Right atrium auricular region (tissue), 2 donors: ENCODE measurements around the gene DLG4. TPM values are rescaled to one million over a fixed set of nuclear protein-coding genes. Genes with fewer than 3 reads are reported as not detected.
"Not testable (repeated sequence)": the region's sequence is repeated elsewhere in the genome, so short reads cannot be mapped to it uniquely, and the experiment has no call there.

ENCODE experiments used
- DNase-seq: peaks from one replicate; pipeline ENCODE4 v3.0.0-alpha.2; 2019; ENCODE audit warnings: low spot score
- H3K27ac ChIP-seq, 2 donors: fragments of 200-600 bp; sonication (generic); 1 replicate in 1 of 2; 2 replicates in 1 of 2; pipeline ENCODE4 v1.5.1; 2016 to 2019
- H3K27me3 ChIP-seq, 2 donors: fragments of 200-600 bp; sonication (generic); one replicate each; pipeline versions ENCODE4 v1.5.1 to v1.6.0; 2017 to 2019
- H3K36me3 ChIP-seq: fragments of 200-600 bp; sonication (generic); one replicate; pipeline ENCODE4 v1.5.1; 2016
- H3K4me1 ChIP-seq, 2 donors: fragments of 200-600 bp; sonication (generic); one replicate each; pipeline versions ENCODE4 v1.5.1 to v1.6.0; 2017 to 2019
- H3K4me3 ChIP-seq, 2 donors: fragments of 200-600 bp; sonication (generic); 1 replicate in 1 of 2; 2 replicates in 1 of 2; pipeline ENCODE4 v1.5.1; 2017 to 2019; ENCODE audit warnings: mild to moderate bottlenecking in 1 of 2, moderate library complexity in 1 of 2
- H3K9me3 ChIP-seq, 2 donors: fragments of 200-600 bp; sonication (generic); one replicate each; pipeline ENCODE4 v1.5.1; 2019
- CTCF ChIP-seq, 2 donors: fragments of 200-600 bp; sonication (generic); IDR thresholded peaks; one replicate each; pipeline ENCODE4 v1.5.1; 2019; ENCODE audit warnings: antibody characterized with exemption in 2 of 2
- total RNA-seq, 2 donors: library from RNA; depleted of rRNA; stranded (reverse); fragments of >200 nt; gene quantifications; one replicate each; pipeline ENCODE4 v1.1.0, GENCODE V29; 2016

The DLG4 gene
- total RNA-seq, 2 donors from 2014 or later = 15.1 to 33.4 TPM

- Histone ChIP-seq H3K9me3 (no peaks in the 10 kb centered on the region), H3K4me1 (peaks cover 0 to 36% of the 10 kb centered on the region in 2 donors), H3K4me3 (peak overlapping the region; percentile 94 to 96), H3K36me3 (peaks cover 32% of the 10 kb centered on the region), H3K27ac (peak overlapping the region; percentile 99), H3K27me3 (no peaks in the 10 kb centered on the region)
- no peak for DNase-seq
- TF ChIP-seq CTCF (IDR thresholded peaks at IDR 0.05) = no peak
Observed at GRCh38 chr17:7250695-7251627, 31.3 kb upstream of the DLG4 start.

GRCh38 chr17:7249830-7250229 lies 30.2 kb upstream of the DLG4 start:
- Histone ChIP-seq H3K9me3 (no peaks in the 10 kb centered on the region), H3K4me3 (peak overlapping the region; percentile 94 to 96), H3K36me3 (peaks cover 30% of the 10 kb centered on the region), H3K27me3 (no peaks in the 10 kb centered on the region), H3K27ac (peak overlapping the region; percentile 99), H3K4me1 (peaks cover 0 to 36% of the 10 kb centered on the region in 2 donors)
- TF ChIP-seq CTCF (IDR thresholded peaks at IDR 0.05) = no peak
- DNase-seq = no peak

GRCh38 chr17:7249214-7249613 lies 29.6 kb upstream of the DLG4 start:
- no peak for DNase-seq
- Histone ChIP-seq H3K27me3 (no peaks in the 10 kb centered on the region), H3K27ac (peak overlapping the region; percentile 45 to 99), H3K9me3 (no peaks in the 10 kb centered on the region), H3K4me3 (no peak overlapping the region), H3K36me3 (peaks cover 30% of the 10 kb centered on the region), H3K4me1 (peaks cover 0 to 36% of the 10 kb centered on the region in 2 donors)
- no peak for TF ChIP-seq CTCF (IDR thresholded peaks at IDR 0.05)

GRCh38 chr17:7248796-7249195 lies 29.2 kb upstream of the DLG4 start:
- TF ChIP-seq CTCF (IDR thresholded peaks at IDR 0.05) = no peak
- H3K27me3 ChIP-seq = no peaks in the 10 kb centered on the region
- peak overlapping the region; percentile 45 to 99 for H3K27ac ChIP-seq
- no peak overlapping the region for H3K4me3 ChIP-seq
- H3K4me1 ChIP-seq = peaks cover 0 to 37% of the 10 kb centered on the region in 2 donors
- H3K9me3 ChIP-seq = no peaks in the 10 kb centered on the region
- peaks cover 31% of the 10 kb centered on the region for H3K36me3 ChIP-seq
- DNase-seq = no peak

- Histone ChIP-seq H3K4me1 (peaks cover 0 to 33% of the 10 kb centered on the region in 2 donors), H3K4me3 (no peak overlapping the region), H3K27me3 (no peaks in the 10 kb centered on the region), H3K36me3 (peaks cover 33% of the 10 kb centered on the region), H3K9me3 (no peaks in the 10 kb centered on the region), H3K27ac (no peak overlapping the region)
- DNase-seq = no peak
- TF ChIP-seq CTCF (IDR thresholded peaks at IDR 0.05) = no peak
Observed at GRCh38 chr17:7246779-7247178, 27.1 kb upstream of the DLG4 start.

- not testable (repeated sequence) for DNase-seq, H3K9me3 ChIP-seq, H3K27me3 ChIP-seq
- H3K4me1 ChIP-seq = peaks cover 0 to 30% of the 10 kb centered on the region in 2 donors
- H3K36me3 ChIP-seq = peaks cover 45% of the 10 kb centered on the region
- H3K27ac ChIP-seq = peak overlapping the region; percentile 96 to 99
- H3K4me3 ChIP-seq = peak overlapping the region in 1 of 2 donors; percentile 83
Observed at GRCh38 chr17:7243838-7244237, 24.2 kb upstream of the DLG4 start.
